ENCODE data around the gene EBI3. TPM values are rescaled to one million over a fixed set of nuclear protein-coding genes. Genes with fewer than 3 reads are reported as not detected.

Gene EBI3
- total RNA-seq (2014; rRNA removed; shearing (Covaris generic)) (not detected in 2 replicates), total RNA-seq (2022) (not detected in 2 replicates), Bru-seq, nascent RNA (not detected), BruChase-seq, experiment 1, labeled RNA remaining after a 6-hour chase (not detected), BruChase-seq, experiment 2, labeled RNA remaining after a 2-hour chase (percentile 17 among the genes with signal in this experiment)
- long read RNA-seq = 0 reads

GRCh38 chr19:4229179-4229931, at the start of gene EBI3:
EBI3 (plus strand) TSS chr19:4229523; CDS start chr19:4229551, 28 bp downstream.
- H2AFZ ChIP-seq (ENCODE audit: low read length) = no peak within 1 kb of the TSS
- intact Hi-C loops (cut with micrococcal nuclease; ENCODE audit: unreplicated experiment) = no loop called here
- no TSS peak for BruUV-seq (replicated peaks)
- no peaks in the 10 kb centered on the region for H3K79me2 ChIP-seq (ENCODE audit: insufficient read depth, low read depth, low read length)
- CTCF ChIA-PET (ENCODE audit: unreplicated experiment) = no interaction called here
- H4K20me1 ChIP-seq (ENCODE audit: insufficient read depth, low read length) = no peaks in the 10 kb centered on the region
- DNase-seq (ENCODE audit: low spot score) = no peak
- H3K9me2 ChIP-seq (ENCODE audit: insufficient read depth, low read length) = no peaks in the 10 kb centered on the region
- H3K4me1 ChIP-seq (ENCODE audit: insufficient read depth, low read length, poor library complexity, severe bottlenecking) = no peaks in the 10 kb centered on the region
- TF ChIP-seq EZH2phosphoT487 (IDR thresholded peaks at IDR 0.05; ENCODE audit: borderline replicate concordance, low read depth, low read length) (no peak), CTCF (conservative IDR thresholded peaks at IDR 0.05; ENCODE audit: low read length) (no peak)
- no peak within 1 kb of the TSS for H3K27ac ChIP-seq (ENCODE audit: low read depth, low read length, poor library complexity, severe bottlenecking)
- H3K4me3 ChIP-seq (ENCODE audit: low read depth, low read length, poor library complexity, severe bottlenecking) = no peak within 1 kb of the TSS
- no peak within 1 kb of the TSS for H3K4me2 ChIP-seq (ENCODE audit: low read length)
- H3K9me3 ChIP-seq (ENCODE audit: low read length) = no peaks in the 10 kb centered on the region
- no peaks in the 10 kb centered on the region for H3K36me3 ChIP-seq (ENCODE audit: insufficient read depth, low read length)
- POLR2A ChIA-PET = no interaction called here

- peak overlapping the region; percentile 88 for H3K4me3 ChIP-seq (ENCODE audit: low read depth, low read length, poor library complexity, severe bottlenecking)
- POLR2A ChIA-PET = no interaction called here
- H2AFZ ChIP-seq (ENCODE audit: low read length) = no peak overlapping the region
- CTCF ChIA-PET (ENCODE audit: unreplicated experiment) = no interaction called here
- H4K20me1 ChIP-seq (ENCODE audit: insufficient read depth, low read length) = no peaks in the 10 kb centered on the region
- H3K9me2 ChIP-seq (ENCODE audit: insufficient read depth, low read length) = no peaks in the 10 kb centered on the region
- H3K36me3 ChIP-seq (ENCODE audit: insufficient read depth, low read length) = peaks cover 17% of the 10 kb centered on the region; the same call in 1 of the 2 replicates
- H3K27ac ChIP-seq (ENCODE audit: low read depth, low read length, poor library complexity, severe bottlenecking) = peak overlapping the region; percentile 76
- H3K4me2 ChIP-seq (ENCODE audit: low read length) = peak overlapping the region; percentile 90
- H3K9me3 ChIP-seq (ENCODE audit: low read length) = no peaks in the 10 kb centered on the region
- H3K4me1 ChIP-seq (ENCODE audit: insufficient read depth, low read length, poor library complexity, severe bottlenecking) = peaks cover 25% of the 10 kb centered on the region
- TF ChIP-seq EZH2phosphoT487 (IDR thresholded peaks at IDR 0.05; ENCODE audit: borderline replicate concordance, low read depth, low read length) = no peak
- no peak for TF ChIP-seq CTCF (conservative IDR thresholded peaks at IDR 0.05; ENCODE audit: low read length)
- intact Hi-C loops (cut with micrococcal nuclease; ENCODE audit: unreplicated experiment) = loop anchor here (5.0 kb wide), 1 partner anchor 119 kb away; no protein-coding TSS in a partner anchor
- H3K79me2 ChIP-seq (ENCODE audit: insufficient read depth, low read depth, low read length) = peaks cover 14% of the 10 kb centered on the region; the same call in 1 of the 2 replicates
- no TSS peak for BruUV-seq (replicated peaks)
- peak; percentile 30 for DNase-seq (ENCODE audit: low spot score)
Measured at GRCh38 chr19:4181053-4181508, 48.2 kb upstream of the EBI3 start.

Measured in OCI-LY7 (cell line).